ENCODE results near the gene NLGN4Y.

DNA sequence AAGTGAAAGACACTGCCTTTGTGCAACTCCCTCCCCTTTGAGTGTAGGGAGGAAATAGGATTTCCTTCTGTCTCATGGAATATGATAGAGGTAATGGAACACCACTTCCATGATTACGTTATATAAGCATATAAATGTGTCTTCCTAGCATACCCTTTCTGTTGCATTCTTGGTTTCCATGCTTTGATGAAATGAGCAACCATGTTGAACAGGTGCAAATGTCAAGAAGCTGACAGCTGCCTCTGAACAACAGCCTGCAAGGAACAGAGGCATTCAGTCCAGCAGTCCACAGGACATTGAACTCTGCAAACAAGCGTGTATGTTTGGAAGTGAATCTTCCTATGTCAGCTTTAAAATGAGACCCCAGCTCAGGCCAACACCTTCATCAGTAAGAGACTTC is 117.5 kb downstream of the NLGN4Y start:
- TF ChIP-seq POLR2A (IDR thresholded peaks at IDR 0.05; ENCODE audit: low read depth, low read length) (no peak), TAF1 (IDR thresholded peaks at IDR 0.05; ENCODE audit: borderline replicate concordance, low read depth, low read length) (no peak), BACH1 (IDR thresholded peaks at IDR 0.05; ENCODE audit: borderline replicate concordance) (no peak), MXI1 (IDR thresholded peaks at IDR 0.05; ENCODE audit: low read depth, low read length) (no peak), CEBPB (IDR thresholded peaks at IDR 0.05; ENCODE audit: borderline replicate concordance in 1 of 2, low read depth in 2 of 2, low read length in 2 of 2) (no peak)

Measured in GM12878 (cell line).